ENCODE data around the gene FBXO4.
"Not testable (repeated sequence)": the region's sequence is repeated elsewhere in the genome, so short reads cannot be mapped to it uniquely, and the experiment has no call there.

The FBXO4 gene

GRCh38 chr5:41978676-41979075 is 53.6 kb downstream of the FBXO4 start:
- TF ChIP-seq EZH2phosphoT487 (IDR thresholded peaks at IDR 0.05; ENCODE audit: low read length): no peak
- no peak for TF ChIP-seq EZH2 (optimal IDR thresholded peaks at IDR 0.05; ENCODE audit: low read depth, low read length)
- TF ChIP-seq, protein P1, sequence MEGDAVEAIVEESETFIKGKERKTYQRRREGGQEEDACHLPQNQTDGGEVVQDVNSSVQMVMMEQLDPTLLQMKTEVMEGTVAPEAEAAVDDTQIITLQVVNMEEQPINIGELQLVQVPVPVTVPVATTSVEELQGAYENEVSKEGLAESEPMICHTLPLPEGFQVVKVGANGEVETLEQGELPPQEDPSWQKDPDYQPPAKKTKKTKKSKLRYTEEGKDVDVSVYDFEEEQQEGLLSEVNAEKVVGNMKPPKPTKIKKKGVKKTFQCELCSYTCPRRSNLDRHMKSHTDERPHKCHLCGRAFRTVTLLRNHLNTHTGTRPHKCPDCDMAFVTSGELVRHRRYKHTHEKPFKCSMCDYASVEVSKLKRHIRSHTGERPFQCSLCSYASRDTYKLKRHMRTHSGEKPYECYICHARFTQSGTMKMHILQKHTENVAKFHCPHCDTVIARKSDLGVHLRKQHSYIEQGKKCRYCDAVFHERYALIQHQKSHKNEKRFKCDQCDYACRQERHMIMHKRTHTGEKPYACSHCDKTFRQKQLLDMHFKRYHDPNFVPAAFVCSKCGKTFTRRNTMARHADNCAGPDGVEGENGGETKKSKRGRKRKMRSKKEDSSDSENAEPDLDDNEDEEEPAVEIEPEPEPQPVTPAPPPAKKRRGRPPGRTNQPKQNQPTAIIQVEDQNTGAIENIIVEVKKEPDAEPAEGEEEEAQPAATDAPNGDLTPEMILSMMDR (IDR thresholded peaks at IDR 0.05; ENCODE audit: low read length): no peak
- no peak for DNase-seq
- Histone ChIP-seq H3K9me3 (replicated peaks; ENCODE audit: insufficient read depth, low read length) (no peaks in the 10 kb centered on the region), H3F3A (ENCODE audit: insufficient read depth, low read length) (no peaks in the 10 kb centered on the region), H3K27ac (ENCODE audit: low read length) (no peak overlapping the region), H3K4me3 (ENCODE audit: low read length) (no peak overlapping the region), H3K4me2 (ENCODE audit: low read depth, low read length) (no peak overlapping the region), H3K27me3 (replicated peaks; ENCODE audit: insufficient read depth, low read length) (no peaks in the 10 kb centered on the region), H4K20me1 (ENCODE audit: insufficient read depth, low read length) (no peaks in the 10 kb centered on the region), H3K9ac (ENCODE audit: low read length) (no peak overlapping the region), H3K36me3 (replicated peaks; ENCODE audit: insufficient read depth, low read length) (no peaks in the 10 kb centered on the region), H2AFZ (ENCODE audit: low read length) (no peak overlapping the region), H3K9me2 (replicated peaks; ENCODE audit: insufficient read depth, low read length) (no peaks in the 10 kb centered on the region), H3K4me1 (ENCODE audit: low read length) (0 out of 2 replicates have a peak, but pooled peaks cover 3% of the 10 kb centered on the region), H3K79me2 (ENCODE audit: low read length) (no peaks in the 10 kb centered on the region)

- TF ChIP-seq EZH2phosphoT487 (IDR thresholded peaks at IDR 0.05; ENCODE audit: low read length) (no peak), EZH2 (optimal IDR thresholded peaks at IDR 0.05; ENCODE audit: low read depth, low read length) (no peak)
- TF ChIP-seq, protein P1 (IDR thresholded peaks at IDR 0.05; ENCODE audit: low read length): no peak
- H3K36me3 ChIP-seq (replicated peaks; ENCODE audit: insufficient read depth, low read length): no peaks in the 10 kb centered on the region
- H3K9me2 ChIP-seq (replicated peaks; ENCODE audit: insufficient read depth, low read length): no peaks in the 10 kb centered on the region
- H3K4me3 ChIP-seq (ENCODE audit: low read length): no peak overlapping the region
- no peaks in the 10 kb centered on the region for H3K9me3 ChIP-seq (replicated peaks; ENCODE audit: insufficient read depth, low read length)
- 0 out of 2 replicates have a peak, but pooled peaks cover 3% of the 10 kb centered on the region for H3K4me1 ChIP-seq (ENCODE audit: low read length)
- H3K9ac ChIP-seq (ENCODE audit: low read length): no peak overlapping the region
- no peak overlapping the region for H2AFZ ChIP-seq (ENCODE audit: low read length)
- H3K27me3 ChIP-seq (replicated peaks; ENCODE audit: insufficient read depth, low read length): no peaks in the 10 kb centered on the region
- DNase-seq: no peak
- H3K79me2 ChIP-seq (ENCODE audit: low read length): no peaks in the 10 kb centered on the region
- H4K20me1 ChIP-seq (ENCODE audit: insufficient read depth, low read length): no peaks in the 10 kb centered on the region
- no peaks in the 10 kb centered on the region for H3F3A ChIP-seq (ENCODE audit: insufficient read depth, low read length)
- no peak overlapping the region for H3K27ac ChIP-seq (ENCODE audit: low read length)
- H3K4me2 ChIP-seq (ENCODE audit: low read depth, low read length): no peak overlapping the region
Observed at GRCh38 chr5:41980396-41980795, 55.3 kb downstream of the FBXO4 start.

DNA sequence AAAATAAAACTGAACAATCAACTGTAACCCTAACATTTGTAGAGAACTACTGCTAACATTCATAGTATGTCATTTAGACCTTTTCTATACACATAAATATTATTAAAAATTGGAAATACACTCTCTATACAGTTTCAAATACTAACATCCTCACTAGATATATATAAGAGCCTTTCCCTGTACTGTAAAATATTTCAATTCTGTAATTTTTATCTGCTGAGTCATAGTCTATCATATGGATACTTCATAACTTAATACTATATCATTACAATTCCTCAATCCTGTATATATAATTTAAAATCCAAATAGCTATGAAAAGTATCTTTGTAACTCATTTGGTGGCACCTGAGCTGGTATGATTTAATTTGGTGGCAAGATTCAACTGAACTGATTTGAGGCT is 55.8 kb downstream of the FBXO4 start:
- H3K4me3 ChIP-seq (ENCODE audit: low read length): no peak overlapping the region
- no peaks in the 10 kb centered on the region for H3K36me3 ChIP-seq (replicated peaks; ENCODE audit: insufficient read depth, low read length)
- no peaks in the 10 kb centered on the region for H3K27me3 ChIP-seq (replicated peaks; ENCODE audit: insufficient read depth, low read length)
- TF ChIP-seq, protein P1 (IDR thresholded peaks at IDR 0.05; ENCODE audit: low read length): no peak
- TF ChIP-seq EZH2 (optimal IDR thresholded peaks at IDR 0.05; ENCODE audit: low read depth, low read length) (no peak), EZH2phosphoT487 (IDR thresholded peaks at IDR 0.05; ENCODE audit: low read length) (no peak)
- no peaks in the 10 kb centered on the region for H3K9me3 ChIP-seq (replicated peaks; ENCODE audit: insufficient read depth, low read length)
- H3K4me2 ChIP-seq (ENCODE audit: low read depth, low read length): no peak overlapping the region
- no peak overlapping the region for H2AFZ ChIP-seq (ENCODE audit: low read length)
- 0 out of 2 replicates have a peak, but pooled peaks cover 3% of the 10 kb centered on the region for H3K4me1 ChIP-seq (ENCODE audit: low read length)
- no peak for DNase-seq
- H4K20me1 ChIP-seq (ENCODE audit: insufficient read depth, low read length): no peaks in the 10 kb centered on the region
- no peaks in the 10 kb centered on the region for H3F3A ChIP-seq (ENCODE audit: insufficient read depth, low read length)
- H3K27ac ChIP-seq (ENCODE audit: low read length): no peak overlapping the region
- H3K9me2 ChIP-seq (replicated peaks; ENCODE audit: insufficient read depth, low read length): no peaks in the 10 kb centered on the region
- H3K79me2 ChIP-seq (ENCODE audit: low read length): no peaks in the 10 kb centered on the region
- no peak overlapping the region for H3K9ac ChIP-seq (ENCODE audit: low read length)

GRCh38 chr5:41982858-41983257 is 57.8 kb downstream of the FBXO4 start:
- H3K9ac ChIP-seq (ENCODE audit: low read length); DNase-seq; H3K4me3 ChIP-seq (ENCODE audit: low read length); H3K4me2 ChIP-seq (ENCODE audit: low read depth, low read length); H3K36me3 ChIP-seq (replicated peaks; ENCODE audit: insufficient read depth, low read length); H3K27ac ChIP-seq (ENCODE audit: low read length); H3F3A ChIP-seq (ENCODE audit: insufficient read depth, low read length); H3K9me2 ChIP-seq (replicated peaks; ENCODE audit: insufficient read depth, low read length); H3K9me3 ChIP-seq (replicated peaks; ENCODE audit: insufficient read depth, low read length); H3K4me1 ChIP-seq (ENCODE audit: low read length); H2AFZ ChIP-seq (ENCODE audit: low read length); H3K79me2 ChIP-seq (ENCODE audit: low read length); H4K20me1 ChIP-seq (ENCODE audit: insufficient read depth, low read length); H3K27me3 ChIP-seq (replicated peaks; ENCODE audit: insufficient read depth, low read length): not testable (repeated sequence)
